Measurements from ENCODE around the gene TMED1. TPM values are rescaled to one million over a fixed set of nuclear protein-coding genes. Genes with fewer than 3 reads are reported as not detected.
A peak's percentile ranks its signal among the peaks of the same experiment; 100 is the strongest.

Gene TMED1
- total RNA-seq, 2 donors from 2014 or later: 14.5 to 34.6 TPM

DNA sequence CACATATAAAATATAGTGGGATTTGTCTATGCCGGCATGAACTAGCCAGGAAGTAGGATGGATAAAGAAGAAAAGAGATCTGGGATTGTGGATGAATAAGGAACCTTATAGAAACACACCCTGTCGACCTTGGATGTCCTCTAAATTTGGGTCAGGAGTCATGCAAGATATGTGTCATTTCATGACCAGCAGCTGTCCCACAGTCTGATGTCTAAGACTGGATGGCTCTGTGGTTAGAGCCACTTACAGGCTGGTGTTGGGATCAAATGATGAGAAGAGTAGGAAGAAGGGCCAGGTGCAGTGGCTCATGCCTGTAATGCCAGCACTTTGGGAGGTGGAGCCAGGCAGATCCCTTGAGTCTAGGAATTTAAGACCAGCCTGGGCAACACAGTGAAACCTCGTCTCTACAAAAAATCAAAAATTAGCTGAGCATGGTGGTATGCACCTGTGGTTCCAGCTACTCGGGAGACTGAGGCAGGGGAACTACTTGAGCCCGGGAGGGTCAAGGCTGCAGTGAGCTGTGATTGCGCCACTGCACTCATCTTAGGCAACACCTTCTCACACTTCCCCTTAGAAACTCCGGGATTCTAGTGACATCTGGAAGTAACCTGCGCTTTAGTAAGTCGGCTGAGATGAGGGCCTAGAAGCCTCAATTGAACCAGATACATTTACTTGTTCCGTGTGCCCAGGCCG lies 30.8 kb downstream of the TMED1 start:
- Histone ChIP-seq H3K36me3 (replicated peaks in 1 of 2; ENCODE audit: insufficient read depth in 1 of 2, low read depth in 2 of 2) (peaks cover 18 to 36% of the 10 kb centered on the region in 2 donors), H3K9me3 (no peaks in the 10 kb centered on the region), H3K4me1 (no peaks in the 10 kb centered on the region), H3K27ac (no peak overlapping the region), H3K27me3 (no peaks in the 10 kb centered on the region), H3K4me3 (no peak overlapping the region)
- peak in 1 of 4 donors; percentile 25 for DNase-seq
- intact Hi-C loops (cut with DNase I): no loop called here
- no peak for ATAC-seq
- 77 to 94% methylated on average over 9 to 11 of the region's 11 CpGs for WGBS, 2 donors
- TF ChIP-seq, protein P1, sequence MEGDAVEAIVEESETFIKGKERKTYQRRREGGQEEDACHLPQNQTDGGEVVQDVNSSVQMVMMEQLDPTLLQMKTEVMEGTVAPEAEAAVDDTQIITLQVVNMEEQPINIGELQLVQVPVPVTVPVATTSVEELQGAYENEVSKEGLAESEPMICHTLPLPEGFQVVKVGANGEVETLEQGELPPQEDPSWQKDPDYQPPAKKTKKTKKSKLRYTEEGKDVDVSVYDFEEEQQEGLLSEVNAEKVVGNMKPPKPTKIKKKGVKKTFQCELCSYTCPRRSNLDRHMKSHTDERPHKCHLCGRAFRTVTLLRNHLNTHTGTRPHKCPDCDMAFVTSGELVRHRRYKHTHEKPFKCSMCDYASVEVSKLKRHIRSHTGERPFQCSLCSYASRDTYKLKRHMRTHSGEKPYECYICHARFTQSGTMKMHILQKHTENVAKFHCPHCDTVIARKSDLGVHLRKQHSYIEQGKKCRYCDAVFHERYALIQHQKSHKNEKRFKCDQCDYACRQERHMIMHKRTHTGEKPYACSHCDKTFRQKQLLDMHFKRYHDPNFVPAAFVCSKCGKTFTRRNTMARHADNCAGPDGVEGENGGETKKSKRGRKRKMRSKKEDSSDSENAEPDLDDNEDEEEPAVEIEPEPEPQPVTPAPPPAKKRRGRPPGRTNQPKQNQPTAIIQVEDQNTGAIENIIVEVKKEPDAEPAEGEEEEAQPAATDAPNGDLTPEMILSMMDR (IDR thresholded peaks at IDR 0.05): no peak
- TF ChIP-seq POLR2A (IDR thresholded peaks at IDR 0.05): no peak

DNA sequence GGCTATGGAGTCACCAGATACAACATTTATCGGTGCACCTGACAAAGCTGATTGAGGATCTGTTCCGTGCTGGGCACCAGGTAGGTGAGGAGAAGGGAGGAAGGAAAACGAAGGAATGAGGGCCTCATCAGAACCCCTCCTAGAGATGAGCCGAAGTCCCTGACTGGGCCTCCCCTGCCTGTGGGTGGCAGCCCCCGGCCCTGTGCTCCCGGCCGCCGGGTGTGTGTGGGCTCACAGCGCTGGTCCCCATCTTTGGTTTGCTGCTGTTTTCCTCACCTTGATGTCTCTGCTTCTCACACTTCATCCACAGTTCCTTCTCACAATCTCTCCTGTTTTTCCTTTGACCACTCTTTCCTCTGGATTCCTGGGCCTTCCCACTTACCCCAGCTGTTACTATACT lies 32.8 kb downstream of the TMED1 start:
- DNase-seq: no peak
- Histone ChIP-seq H3K27ac (no peak overlapping the region), H3K36me3 (replicated peaks in 1 of 2; ENCODE audit: insufficient read depth in 1 of 2, low read depth in 2 of 2) (peaks cover 18 to 36% of the 10 kb centered on the region in 2 donors), H3K9me3 (no peaks in the 10 kb centered on the region), H3K27me3 (no peaks in the 10 kb centered on the region), H3K4me1 (no peaks in the 10 kb centered on the region), H3K4me3 (no peak overlapping the region)
- WGBS, 2 donors: 92 to 94% methylated on average over 9 of the region's 9 CpGs
- no peak for ATAC-seq
- intact Hi-C loops (cut with DNase I): no loop called here
- TF ChIP-seq POLR2A (IDR thresholded peaks at IDR 0.05): no peak
- TF ChIP-seq, protein P1 (IDR thresholded peaks at IDR 0.05): no peak

DNA sequence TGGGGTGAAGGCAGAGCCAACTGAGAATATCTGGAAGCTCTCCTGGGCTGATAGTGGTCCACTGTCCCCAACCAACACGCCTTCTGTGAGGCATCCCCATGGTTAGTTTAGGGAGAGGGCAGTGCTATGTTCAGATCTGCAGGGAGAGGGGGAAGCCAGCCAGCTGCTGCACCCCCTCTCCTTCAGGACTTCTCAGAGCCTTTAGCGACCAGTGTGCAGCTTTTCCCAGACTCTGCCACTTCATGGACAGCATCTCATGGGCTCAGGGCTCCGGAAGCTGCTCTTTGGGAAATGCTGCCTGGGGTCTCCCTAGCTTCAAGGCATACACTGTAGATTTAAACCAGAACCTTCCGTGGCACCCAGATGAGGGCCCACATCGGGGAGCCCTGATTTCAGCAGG lies 33.5 kb downstream of the TMED1 start:
- TF ChIP-seq, protein P1 (IDR thresholded peaks at IDR 0.05): no peak
- TF ChIP-seq POLR2A (IDR thresholded peaks at IDR 0.05): no peak
- WGBS, 2 donors: 100% methylated on average over 1 to 4 of the region's 5 CpGs
- DNase-seq (no peak), ATAC-seq (no peak)
- no peak overlapping the region for H3K4me3 ChIP-seq
- H3K4me1 ChIP-seq: no peaks in the 10 kb centered on the region
- H3K36me3 ChIP-seq (replicated peaks in 1 of 2; ENCODE audit: insufficient read depth in 1 of 2, low read depth in 2 of 2): peaks cover 18 to 42% of the 10 kb centered on the region in 2 donors
- H3K9me3 ChIP-seq: no peaks in the 10 kb centered on the region
- intact Hi-C loops (cut with DNase I): no loop called here
- no peaks in the 10 kb centered on the region for H3K27me3 ChIP-seq
- no peak overlapping the region for H3K27ac ChIP-seq

DNA sequence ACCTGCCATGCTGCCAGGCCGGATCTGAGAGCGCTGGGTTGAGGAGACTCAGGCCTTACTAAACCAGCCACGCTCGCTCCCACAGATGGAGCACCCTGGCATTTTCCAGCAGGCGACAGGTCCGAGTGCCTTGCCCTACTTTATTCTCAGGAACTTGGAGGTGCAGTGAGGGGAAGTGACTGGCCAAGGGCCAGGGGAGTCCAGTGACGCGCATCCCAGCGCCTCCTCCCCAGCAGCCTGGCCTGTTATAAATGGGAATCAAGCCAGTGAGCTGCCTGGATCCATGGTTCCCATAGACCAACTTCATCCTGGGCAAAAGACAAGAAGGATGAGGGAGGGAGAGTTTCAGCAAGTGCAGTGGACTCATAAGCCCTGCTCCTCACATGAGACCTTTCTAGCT lies 35.5 kb downstream of the TMED1 start:
- H3K27me3 ChIP-seq: no peaks in the 10 kb centered on the region
- intact Hi-C loops (cut with DNase I): no loop called here
- ATAC-seq: no peak
- H3K36me3 ChIP-seq (replicated peaks in 1 of 2; ENCODE audit: insufficient read depth in 1 of 2, low read depth in 2 of 2): peaks cover 27 to 44% of the 10 kb centered on the region in 2 donors
- TF ChIP-seq POLR2A (IDR thresholded peaks at IDR 0.05): no peak
- TF ChIP-seq, protein P1 (IDR thresholded peaks at IDR 0.05): no peak
- 76 to 95% methylated on average over 4 to 9 of the region's 9 CpGs for WGBS, 2 donors
- no peaks in the 10 kb centered on the region for H3K4me1 ChIP-seq
- no peak overlapping the region for H3K27ac ChIP-seq
- no peaks in the 10 kb centered on the region for H3K9me3 ChIP-seq
- H3K4me3 ChIP-seq: no peak overlapping the region
- DNase-seq: no peak
